ENCODE measurements around the gene ITGB5.

DNA sequence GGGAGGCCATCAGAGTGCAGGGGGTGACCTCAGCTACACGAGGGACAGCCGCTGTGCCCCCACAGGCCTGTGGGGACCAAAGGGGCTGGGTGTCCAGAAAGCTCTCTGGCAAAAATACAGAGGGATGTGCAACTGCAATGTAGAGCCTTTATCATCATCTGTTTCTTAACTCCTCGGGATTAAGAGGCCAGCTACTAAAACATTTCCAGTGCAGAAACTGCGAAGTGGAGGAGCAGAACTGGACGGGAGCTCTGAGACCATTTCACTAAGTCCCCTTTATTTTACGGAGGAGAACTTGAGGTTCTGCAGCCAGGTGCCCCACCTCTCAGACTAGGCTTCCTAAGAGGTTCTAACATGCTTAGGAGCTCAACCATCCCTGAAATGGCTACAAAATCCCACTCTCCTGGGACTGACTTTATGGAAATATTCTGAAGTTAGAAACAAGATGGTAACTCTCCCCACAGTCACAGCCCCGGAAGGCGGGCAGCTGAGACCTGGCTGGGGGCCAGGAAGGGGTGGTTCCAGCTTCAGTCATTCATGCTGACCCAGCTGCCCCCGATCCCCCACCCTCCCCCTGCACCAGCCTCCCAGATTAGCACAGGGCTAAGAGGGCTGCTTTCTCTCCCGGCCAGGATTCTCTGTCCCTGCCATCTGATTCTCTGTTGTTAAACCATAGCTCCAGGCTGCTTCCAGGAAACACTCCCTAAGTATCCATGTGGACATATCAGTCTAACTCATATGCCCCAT is 116.7 kb downstream of the ITGB5 start:
- TF ChIP-seq CTCF (conservative IDR thresholded peaks at IDR 0.05; ENCODE audit: low read length) (no peak), EZH2phosphoT487 (IDR thresholded peaks at IDR 0.05; ENCODE audit: borderline replicate concordance, low read depth, low read length) (no peak)
